Medulla oblongata (tissue), 1 donor: Measurements from ENCODE around the gene OPCML.

Experiments
- DNase-seq: peaks from one replicate; pipeline ENCODE4 v3.0.0-alpha.2; 2015; ENCODE audit errors: extremely low spot score

The OPCML gene

DNA sequence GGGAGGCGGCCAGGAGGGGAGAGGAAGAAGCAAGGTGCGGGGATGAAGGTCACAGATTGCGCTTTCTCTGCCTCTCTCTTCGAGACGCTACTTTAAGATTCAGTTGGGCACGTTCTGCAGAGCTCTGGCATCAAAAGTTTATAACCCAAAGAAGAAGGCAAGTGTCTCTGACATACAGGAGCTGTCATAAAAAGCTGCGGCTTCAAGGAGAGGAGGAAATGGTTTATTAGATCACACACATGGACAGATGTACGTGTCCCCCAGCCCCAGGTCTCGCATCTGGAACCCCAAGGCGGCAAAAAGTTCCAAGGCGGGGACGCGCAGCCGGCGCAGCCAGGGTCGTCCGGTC is 589.0 kb downstream of the OPCML start:
- peak; percentile 3 for DNase-seq

- no peak for DNase-seq
These were observed 589.5 kb downstream of the OPCML start for GRCh38 chr11:132942611-132943356.

DNA sequence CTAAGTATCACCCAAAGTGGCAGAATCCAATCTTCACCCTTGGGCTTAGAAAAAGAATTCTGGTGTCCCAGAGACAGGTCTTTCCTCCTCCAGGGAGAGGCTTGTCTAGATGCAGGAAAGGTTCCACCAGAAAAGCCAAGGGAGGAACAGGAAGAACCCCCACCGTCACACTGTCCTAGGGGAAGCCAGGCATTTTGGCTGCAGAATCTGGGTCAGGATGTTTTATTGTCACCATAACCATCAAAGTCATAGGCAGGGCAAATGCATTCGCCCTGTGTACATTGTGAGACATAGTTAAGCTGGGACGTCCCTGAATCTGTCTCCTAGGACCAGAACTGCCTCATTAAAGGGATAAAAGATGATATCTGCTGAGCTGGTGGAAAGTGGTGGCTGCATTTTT is 590.5 kb downstream of the OPCML start:
- DNase-seq: no peak

DNA sequence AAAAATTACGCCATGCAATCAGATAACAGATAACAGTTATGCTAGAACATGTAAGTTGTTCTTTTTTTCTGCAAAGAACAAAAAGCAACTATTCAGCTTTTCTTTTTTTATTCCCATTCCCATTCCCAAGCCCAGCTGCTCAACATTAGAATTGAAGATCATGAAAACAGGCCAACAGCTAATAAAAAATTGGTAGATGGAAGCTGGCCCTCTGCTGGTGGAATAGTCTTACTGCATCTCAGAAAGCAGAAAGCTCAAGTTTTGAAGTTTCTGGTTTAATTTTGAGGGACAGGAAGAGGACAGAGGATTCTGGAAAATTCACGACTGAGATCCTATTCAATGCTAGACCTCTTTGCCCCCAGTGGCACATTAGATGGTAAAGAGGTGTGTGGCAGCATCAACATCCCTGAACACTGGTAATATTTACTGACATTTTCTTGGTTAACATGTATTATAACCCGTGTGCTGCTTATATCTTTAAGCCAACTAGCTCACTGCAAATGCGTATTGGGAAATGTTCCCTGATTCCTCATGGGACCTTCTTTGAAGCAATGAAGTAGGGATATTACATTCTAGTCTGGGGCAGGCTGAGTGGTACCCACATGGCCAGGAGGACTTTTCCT is 591.2 kb downstream of the OPCML start:
- peak; percentile 69 for DNase-seq

GRCh38 chr11:132937016-132937415 is 595.3 kb downstream of the OPCML start:
- DNase-seq: no peak

DNA sequence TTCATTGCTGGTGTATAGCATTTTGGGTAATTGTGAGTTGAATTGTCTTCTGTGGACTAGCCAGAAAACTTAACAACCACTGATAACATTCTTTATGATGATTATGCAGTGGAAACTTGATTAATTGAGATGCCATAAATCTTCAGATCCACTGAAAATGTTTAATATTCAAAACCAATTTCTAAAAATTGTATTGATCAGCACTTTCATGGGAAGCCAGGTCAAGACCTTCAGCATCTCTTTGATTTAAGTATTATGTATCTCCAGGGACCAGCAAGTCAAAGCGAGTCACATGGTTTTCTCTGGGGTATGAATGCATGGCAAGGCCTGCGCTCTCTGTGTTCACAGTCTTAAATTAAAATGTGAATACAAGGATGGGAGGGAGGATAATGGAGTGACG is 596.9 kb downstream of the OPCML start:
- no peak for DNase-seq

GRCh38 chr11:132933703-132934102 is 598.6 kb downstream of the OPCML start:
- no peak for DNase-seq

DNA sequence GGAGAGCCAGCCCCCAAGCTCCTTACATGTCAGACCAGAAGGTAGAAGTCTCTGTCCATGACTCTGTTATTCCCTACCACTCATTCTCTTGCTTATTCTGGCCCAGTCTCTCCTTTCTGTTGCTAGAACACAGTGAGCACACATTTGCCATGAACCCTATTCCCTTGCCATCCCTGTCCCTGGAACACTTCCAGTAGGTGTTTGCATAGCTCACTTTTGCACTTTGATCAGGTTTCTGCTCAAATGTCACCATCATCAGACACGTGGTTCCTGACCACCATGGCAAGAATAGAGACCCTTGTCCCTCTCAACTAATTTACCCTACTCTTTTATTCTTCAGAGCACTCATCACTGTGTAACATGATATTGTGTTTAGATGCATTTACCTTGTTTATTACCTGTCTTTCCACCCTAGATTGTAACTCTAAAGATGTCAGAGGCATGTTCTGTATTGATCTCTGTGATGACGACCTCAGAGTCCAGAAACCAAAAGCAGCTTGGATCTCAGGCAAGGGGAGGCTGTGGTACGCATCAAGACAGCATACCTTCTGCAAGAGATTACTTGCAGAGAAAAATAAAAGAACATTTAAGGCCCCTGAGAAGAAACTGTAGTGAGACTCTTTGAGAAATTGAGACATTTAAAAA is 606.4 kb downstream of the OPCML start:
- no peak for DNase-seq

- no peak for DNase-seq
These were observed 610.7 kb downstream of the OPCML start for GRCh38 chr11:132921597-132921996.

GRCh38 chr11:132920451-132921096 is 611.7 kb downstream of the OPCML start:
- no peak for DNase-seq

GRCh38 chr11:132914600-132914999 is 617.7 kb downstream of the OPCML start:
- DNase-seq: no peak

GRCh38 chr11:132913886-132914285 is 618.4 kb downstream of the OPCML start:
- DNase-seq: no peak

- no peak for DNase-seq
These were observed 619.0 kb downstream of the OPCML start for GRCh38 chr11:132913295-132913694.

- no peak for DNase-seq
These were observed 621.1 kb downstream of the OPCML start for GRCh38 chr11:132911186-132911585.

DNA sequence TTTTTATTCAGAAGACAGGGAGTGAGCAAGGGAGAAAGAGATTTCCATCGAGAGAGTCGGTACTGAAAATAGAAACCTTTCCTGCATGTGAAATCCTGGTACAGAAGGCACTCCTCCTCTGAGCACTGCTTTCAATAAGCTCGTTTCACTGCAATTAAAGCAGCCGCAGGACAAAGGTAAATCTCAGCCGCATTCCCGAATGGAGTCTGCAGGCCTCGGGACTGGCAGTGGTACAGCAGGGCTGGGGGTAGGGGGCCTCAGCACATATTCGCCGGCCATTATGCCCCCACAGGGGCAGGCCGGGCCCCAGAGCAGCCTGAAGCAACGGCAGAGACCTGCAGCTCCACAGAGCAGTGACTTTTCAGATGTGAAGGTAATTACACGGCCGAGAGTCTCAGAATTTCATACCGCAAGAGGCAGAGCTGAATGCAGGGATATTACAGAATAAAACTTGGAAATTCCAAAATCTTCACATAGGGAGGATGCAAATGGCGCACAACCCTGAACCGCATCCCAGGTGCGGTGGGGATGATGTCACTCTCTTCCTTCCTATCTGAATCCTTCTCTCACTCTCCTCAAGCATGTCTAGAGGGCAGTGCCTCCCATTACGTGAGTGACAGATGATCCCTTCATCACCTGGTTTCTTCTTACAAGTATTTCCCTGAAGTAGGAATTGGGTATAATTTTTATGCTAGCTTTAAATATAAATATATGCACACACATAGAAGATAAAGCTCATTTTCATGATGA is 622.1 kb downstream of the OPCML start:
- no peak for DNase-seq

DNA sequence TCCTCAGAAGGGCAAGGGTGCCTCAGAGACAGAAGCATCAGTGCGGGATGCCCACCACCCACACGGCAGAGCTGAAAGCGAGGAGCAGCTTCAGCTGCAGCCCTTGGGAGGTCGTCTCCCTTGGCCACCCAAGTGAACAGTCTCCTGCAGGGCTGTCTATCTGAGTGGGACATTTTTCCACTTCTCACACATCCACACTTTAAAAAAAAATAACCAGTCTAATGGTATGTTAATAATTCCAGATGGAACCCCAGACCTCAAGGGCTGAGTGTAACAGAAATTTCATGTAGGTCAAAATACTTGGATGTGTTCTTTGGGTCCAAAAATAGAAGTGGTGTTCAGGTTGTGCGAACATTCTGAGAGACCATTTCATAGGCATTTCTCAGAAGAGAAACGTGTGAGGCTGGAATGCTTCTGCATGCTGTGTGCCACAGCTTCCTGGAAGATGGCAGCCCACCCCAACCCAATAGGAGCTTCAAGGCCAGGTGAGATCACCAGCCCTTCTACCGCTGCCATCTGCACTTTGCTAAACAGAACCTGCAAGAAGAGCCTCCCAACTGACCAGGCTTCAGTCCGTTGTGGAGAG is 623.2 kb downstream of the OPCML start:
- DNase-seq: no peak

DNA sequence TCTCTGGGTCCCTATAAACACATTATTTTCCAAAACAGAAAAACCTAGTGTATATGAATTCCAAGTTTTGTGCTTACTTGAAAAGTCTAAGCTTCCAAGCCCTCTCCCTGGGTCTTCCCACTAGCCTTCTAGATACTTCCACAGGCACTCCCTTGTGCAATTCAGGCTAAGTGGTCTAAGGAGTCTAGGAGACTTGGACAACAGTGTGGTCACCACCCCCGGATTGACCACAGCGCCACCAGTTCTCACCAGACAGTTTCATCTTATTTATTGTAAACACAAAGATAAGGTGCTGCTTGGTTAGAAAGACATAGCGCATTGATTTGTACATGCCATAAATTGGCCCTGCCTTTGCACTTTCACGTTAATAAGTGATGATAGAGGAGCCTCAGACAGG is 623.9 kb downstream of the OPCML start:
- no peak for DNase-seq

DNA sequence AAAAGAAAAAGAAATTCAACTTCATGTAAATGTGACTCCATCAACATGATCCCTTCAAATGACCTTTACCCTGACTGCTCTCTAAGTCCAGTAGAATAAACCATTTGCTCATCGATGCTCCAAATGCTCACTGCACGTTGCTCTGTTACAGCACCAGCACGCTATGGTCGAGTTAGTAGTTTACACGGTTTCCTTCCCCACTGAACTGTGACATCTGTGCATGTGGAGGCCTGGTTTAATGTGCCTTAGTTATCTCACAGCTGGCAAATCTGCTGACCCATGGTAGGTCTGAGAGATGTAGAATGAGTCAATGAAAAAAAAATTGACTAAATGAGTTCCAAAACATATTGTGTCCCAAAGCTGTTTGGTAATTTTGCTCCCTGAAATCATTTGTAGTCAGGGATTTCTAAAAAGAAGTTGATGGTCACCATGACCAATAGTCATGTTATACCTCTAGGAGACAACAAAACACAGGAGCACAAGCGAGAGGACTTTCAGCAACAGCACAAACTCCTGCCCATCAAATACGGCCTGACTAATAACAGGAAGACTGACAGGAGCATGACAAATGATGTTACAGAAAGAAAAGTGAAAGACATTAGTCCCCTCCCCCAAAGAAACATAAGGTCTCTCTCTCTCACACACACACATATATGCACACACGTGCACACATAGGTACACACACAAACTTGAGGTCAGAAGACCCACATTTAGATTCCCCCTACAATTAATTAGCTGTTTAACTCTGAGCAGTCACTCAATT is 624.5 kb downstream of the OPCML start:
- DNase-seq: no peak

DNA sequence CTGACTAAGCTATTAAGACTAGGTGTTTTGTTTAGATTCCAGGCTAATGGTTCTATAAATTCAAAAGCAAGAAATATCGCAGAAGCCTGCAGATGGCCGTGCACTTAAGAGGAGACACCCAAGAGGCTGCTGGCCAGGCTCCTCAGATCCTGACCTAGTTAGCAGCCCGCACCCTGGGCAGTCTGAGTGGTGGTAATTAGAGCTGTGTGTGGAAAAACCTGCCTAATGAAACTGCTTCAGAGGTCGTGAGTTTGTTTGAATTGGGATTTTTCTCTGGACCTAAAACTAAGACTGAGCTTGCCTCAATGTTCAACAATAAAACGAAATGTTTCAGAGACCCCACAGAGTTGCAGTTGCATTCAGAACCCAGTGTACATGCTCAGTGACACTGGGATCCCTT is 627.7 kb downstream of the OPCML start:
- no peak for DNase-seq

DNA sequence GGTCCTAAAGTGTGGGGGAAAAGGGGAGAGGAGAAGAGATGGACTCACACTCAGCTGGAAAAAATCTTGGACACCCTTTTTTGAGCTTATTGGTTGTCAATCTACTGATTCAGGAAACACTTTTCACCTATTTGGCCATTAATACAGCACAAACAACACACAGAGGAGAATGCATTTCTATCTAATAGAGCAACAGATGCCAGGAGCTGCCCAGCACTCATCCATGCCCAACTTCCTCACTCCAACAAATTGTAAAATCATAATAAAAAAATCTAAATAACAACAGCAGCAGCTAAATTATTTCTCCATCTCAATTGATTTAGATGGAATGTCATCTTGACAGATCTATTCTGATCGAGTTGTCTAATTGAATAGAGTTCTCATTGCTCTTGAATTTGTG is 628.2 kb downstream of the OPCML start:
- no peak for DNase-seq
